Neural progenitor cell (in vitro differentiated cells): Measurements from ENCODE around the gene FXYD4. TPM values are rescaled to one million over a fixed set of nuclear protein-coding genes. Genes with fewer than 3 reads are reported as not detected.
A peak's percentile ranks its signal among the peaks of the same experiment; 100 is the strongest.

ENCODE experiments used
- DNase-seq: peaks from one replicate; pipeline ENCODE4 v3.0.0-alpha.2; 2016; ENCODE audit warnings: low spot score
- H2AFZ ChIP-seq: fragments of 200-600 bp; sonication (generic); replicated peaks from 2 replicates; pipeline ENCODE4 v1.6.1; 2016; ENCODE audit warnings: antibody characterized with exemption
- H3F3A ChIP-seq: fragments of 200-600 bp; sonication (generic); 2 replicates; pipeline ENCODE4 v1.6.1; 2016; ENCODE audit warnings: antibody characterized with exemption, low read depth
- H3K27ac ChIP-seq: fragments of 200-600 bp; sonication (generic); 2 replicates; pipeline ENCODE4 v1.5.1; 2016; ENCODE audit warnings: mild to moderate bottlenecking
- H3K27me3 ChIP-seq: fragments of 200-600 bp; sonication (generic); 2 replicates; pipeline ENCODE4 v1.6.1; 2016; ENCODE audit warnings: mild to moderate bottlenecking, moderate library complexity
- H3K36me3 ChIP-seq: fragments of 200-600 bp; sonication (generic); 2 replicates; pipeline ENCODE4 v1.5.1; 2016
- H3K4me1 ChIP-seq: fragments of 200-600 bp; sonication (generic); 2 replicates; pipeline ENCODE4 v1.6.1; 2016; ENCODE audit warnings: mixed run types
- H3K4me2 ChIP-seq: fragments of 200-600 bp; sonication (generic); 2 replicates; pipeline ENCODE4 v1.6.1; 2016
- H3K4me3 ChIP-seq: fragments of 200-600 bp; sonication (generic); 2 replicates; pipeline ENCODE4 v1.5.1; 2016
- H3K79me2 ChIP-seq: fragments of 200-600 bp; sonication (generic); 2 replicates; pipeline ENCODE4 v1.6.1; 2016; ENCODE audit warnings: low read depth
- H3K9ac ChIP-seq: fragments of 200-600 bp; sonication (generic); 2 replicates; pipeline ENCODE4 v1.6.1; 2016
- H3K9me3 ChIP-seq: fragments of 200-600 bp; sonication (generic); 2 replicates; pipeline ENCODE4 v1.5.1; 2016; ENCODE audit warnings: low read depth
- H4K20me1 ChIP-seq: fragments of 200-600 bp; sonication (generic); 2 replicates; pipeline ENCODE4 v1.6.1; 2016; ENCODE audit warnings: low read depth
- H3K27ac Mint-ChIP-seq: 3 replicates; pipeline ENCODE4 v1.8.0; 2021; ENCODE audit warnings: mixed read lengths
- H3K27me3 Mint-ChIP-seq: 2 replicates; pipeline ENCODE4 v1.8.0; 2022; ENCODE audit warnings: low read depth, mild to moderate bottlenecking, inconsistent platforms, moderate library complexity, mixed read lengths; ENCODE audit not compliant: insufficient read depth
- H3K36me3 Mint-ChIP-seq: 3 replicates; pipeline ENCODE4 v1.8.0; 2021; ENCODE audit warnings: mixed read lengths
- H3K4me1 Mint-ChIP-seq: 3 replicates; pipeline ENCODE4 v1.8.0; 2021; ENCODE audit warnings: mixed read lengths
- H3K4me3 Mint-ChIP-seq: 3 replicates; pipeline ENCODE4 v1.8.0; 2021; ENCODE audit warnings: mild to moderate bottlenecking, moderate library complexity, mixed read lengths
- H3K9me3 Mint-ChIP-seq: 3 replicates; pipeline ENCODE4 v1.8.0; 2020; ENCODE audit warnings: mixed read lengths
- EZH2 ChIP-seq: fragments of 200-600 bp; sonication (generic); IDR thresholded peaks from 2 replicates; pipeline ENCODE4 v1.6.1; 2017; ENCODE audit warnings: antibody characterized with exemption, mild to moderate bottlenecking, moderate library complexity
- EZH2phosphoT487 ChIP-seq: fragments of 200-600 bp; sonication (generic); IDR thresholded peaks from 2 replicates; pipeline ENCODE4 v1.6.1; 2017; ENCODE audit warnings: antibody characterized with exemption
- total RNA-seq: library from RNA; depleted of rRNA; stranded (reverse); fragments of >200 nt; gene quantifications from 2 replicates; pipeline ENCODE4 v1.2.3, GENCODE V29; 2015; ENCODE audit warnings: low replicate concordance
- TF ChIP-seq, protein P1 (sequence below): fragments of 200-600 bp; sonication (generic); IDR thresholded peaks from 2 replicates; pipeline ENCODE4 v1.5.1; 2017; ENCODE audit warnings: antibody characterized with exemption, mild to moderate bottlenecking

Gene FXYD4
- total RNA-seq, 1 donor from 2014 or later = not detected

DNA sequence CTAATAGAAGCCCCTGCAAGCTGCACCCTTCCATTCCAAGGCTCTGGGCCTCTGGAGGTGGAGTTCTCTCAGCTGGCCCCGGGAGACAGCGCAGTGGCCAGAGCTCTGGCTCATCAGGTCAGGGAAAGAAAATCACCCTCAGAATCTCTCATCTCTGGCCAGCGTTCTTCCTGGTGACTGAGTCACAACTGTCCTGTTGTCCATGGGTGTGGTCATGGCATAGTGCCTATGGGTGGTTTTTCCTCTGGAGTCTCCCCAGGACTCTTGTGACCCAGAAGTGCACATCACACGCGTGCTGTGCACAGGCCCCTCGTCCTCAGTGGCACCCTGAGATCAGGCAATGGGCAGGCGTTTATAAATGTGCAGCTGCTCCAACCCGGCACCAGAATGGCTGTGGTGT is 27.4 kb upstream of the FXYD4 start:
- no peaks in the 10 kb centered on the region for H4K20me1 ChIP-seq
- TF ChIP-seq EZH2 (no peak), EZH2phosphoT487 (no peak)
- TF ChIP-seq, protein P1, sequence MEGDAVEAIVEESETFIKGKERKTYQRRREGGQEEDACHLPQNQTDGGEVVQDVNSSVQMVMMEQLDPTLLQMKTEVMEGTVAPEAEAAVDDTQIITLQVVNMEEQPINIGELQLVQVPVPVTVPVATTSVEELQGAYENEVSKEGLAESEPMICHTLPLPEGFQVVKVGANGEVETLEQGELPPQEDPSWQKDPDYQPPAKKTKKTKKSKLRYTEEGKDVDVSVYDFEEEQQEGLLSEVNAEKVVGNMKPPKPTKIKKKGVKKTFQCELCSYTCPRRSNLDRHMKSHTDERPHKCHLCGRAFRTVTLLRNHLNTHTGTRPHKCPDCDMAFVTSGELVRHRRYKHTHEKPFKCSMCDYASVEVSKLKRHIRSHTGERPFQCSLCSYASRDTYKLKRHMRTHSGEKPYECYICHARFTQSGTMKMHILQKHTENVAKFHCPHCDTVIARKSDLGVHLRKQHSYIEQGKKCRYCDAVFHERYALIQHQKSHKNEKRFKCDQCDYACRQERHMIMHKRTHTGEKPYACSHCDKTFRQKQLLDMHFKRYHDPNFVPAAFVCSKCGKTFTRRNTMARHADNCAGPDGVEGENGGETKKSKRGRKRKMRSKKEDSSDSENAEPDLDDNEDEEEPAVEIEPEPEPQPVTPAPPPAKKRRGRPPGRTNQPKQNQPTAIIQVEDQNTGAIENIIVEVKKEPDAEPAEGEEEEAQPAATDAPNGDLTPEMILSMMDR = no peak
- no peaks in the 10 kb centered on the region for H3K4me1 ChIP-seq
- peaks cover 5% of the 10 kb centered on the region for H3K4me1 Mint-ChIP-seq
- no peak overlapping the region for H2AFZ ChIP-seq
- H3K27ac Mint-ChIP-seq = peak overlapping the region; percentile 63
- H3K4me3 ChIP-seq = no peak overlapping the region
- peaks cover 5% of the 10 kb centered on the region for H3K27me3 Mint-ChIP-seq
- no peaks in the 10 kb centered on the region for H3F3A ChIP-seq
- no peaks in the 10 kb centered on the region for H3K9me3 ChIP-seq
- no peaks in the 10 kb centered on the region for H3K36me3 Mint-ChIP-seq
- H3K27ac ChIP-seq = no peak overlapping the region
- no peaks in the 10 kb centered on the region for H3K9me3 Mint-ChIP-seq
- H3K27me3 ChIP-seq = no peaks in the 10 kb centered on the region
- H3K9ac ChIP-seq = no peak overlapping the region
- H3K36me3 ChIP-seq = no peaks in the 10 kb centered on the region
- DNase-seq = no peak
- H3K79me2 ChIP-seq = no peaks in the 10 kb centered on the region
- no peak overlapping the region for H3K4me2 ChIP-seq
- no peak overlapping the region for H3K4me3 Mint-ChIP-seq

DNA sequence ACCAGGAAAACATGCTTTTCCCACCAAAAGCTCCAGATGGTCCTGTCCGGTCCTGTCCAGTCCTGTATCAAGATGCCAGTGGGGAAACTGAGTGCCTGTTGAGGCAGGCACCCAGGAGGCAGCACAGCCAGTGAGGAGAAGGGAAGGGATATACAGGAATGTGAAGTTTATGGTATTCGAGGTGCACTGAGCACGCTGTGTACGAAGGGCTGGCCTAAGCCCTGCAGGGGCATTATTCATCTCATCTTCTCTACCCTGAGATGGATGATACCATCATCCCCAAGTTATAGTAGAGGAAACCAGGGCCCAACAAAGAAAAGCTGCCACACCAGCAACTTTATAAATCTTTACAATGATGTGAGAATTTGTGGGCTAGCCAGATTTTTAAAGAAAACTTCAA is 23.4 kb upstream of the FXYD4 start:
- Mint-ChIP-seq H3K9me3 (no peaks in the 10 kb centered on the region), H3K27ac (no peak overlapping the region), H3K4me1 (peaks cover 5% of the 10 kb centered on the region), H3K4me3 (no peak overlapping the region), H3K36me3 (no peaks in the 10 kb centered on the region), H3K27me3 (peaks cover 3% of the 10 kb centered on the region)
- no peaks in the 10 kb centered on the region for H3K4me1 ChIP-seq
- H3K4me2 ChIP-seq = no peak overlapping the region
- H4K20me1 ChIP-seq = no peaks in the 10 kb centered on the region
- H3K36me3 ChIP-seq = no peaks in the 10 kb centered on the region
- peak overlapping the region; percentile 86 for H2AFZ ChIP-seq
- TF ChIP-seq EZH2 (no peak), EZH2phosphoT487 (no peak)
- TF ChIP-seq, protein P1 = no peak
- H3K9me3 ChIP-seq = no peaks in the 10 kb centered on the region
- H3K27me3 ChIP-seq = no peaks in the 10 kb centered on the region
- H3F3A ChIP-seq = no peaks in the 10 kb centered on the region
- H3K27ac ChIP-seq = no peak overlapping the region
- H3K4me3 ChIP-seq = no peak overlapping the region
- no peaks in the 10 kb centered on the region for H3K79me2 ChIP-seq
- H3K9ac ChIP-seq = no peak overlapping the region
- no peak for DNase-seq

DNA sequence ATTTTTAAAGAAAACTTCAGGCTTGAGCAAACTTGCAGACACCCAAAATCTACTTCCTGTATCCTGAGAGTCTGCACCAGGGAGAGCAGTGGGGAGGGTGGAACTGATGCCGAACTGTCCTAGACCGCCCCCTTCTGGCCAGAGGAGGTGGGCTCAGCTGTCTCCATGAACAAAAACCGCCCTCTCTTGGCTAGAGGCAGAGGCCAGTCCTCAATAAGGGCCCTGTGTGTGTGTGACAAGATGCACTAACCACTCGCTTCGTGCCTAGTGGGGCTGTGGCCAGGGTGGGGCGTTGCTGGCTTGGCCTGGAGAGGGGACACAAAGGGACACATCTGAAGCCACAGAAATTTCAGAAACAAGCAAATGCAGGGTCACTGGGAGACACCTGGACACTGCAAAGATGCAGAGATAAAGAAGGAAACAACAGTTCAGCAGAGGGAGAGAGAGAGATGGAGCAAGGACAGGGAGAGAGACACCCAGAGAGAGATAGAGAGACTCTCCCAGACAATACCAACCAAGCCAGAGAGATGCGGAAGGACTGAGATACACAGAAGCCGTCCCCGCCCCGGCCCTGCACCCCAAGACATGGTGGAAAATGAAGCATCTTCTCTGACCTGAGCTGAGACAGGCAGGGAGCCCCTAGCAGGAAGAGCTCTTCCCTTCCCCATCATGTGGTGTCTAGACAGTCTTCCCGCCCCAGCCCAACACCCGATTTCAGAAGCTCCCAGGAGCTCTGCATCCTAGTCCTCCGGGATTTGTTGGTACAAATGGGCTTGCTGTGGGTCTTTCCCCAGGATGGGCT is 22.7 kb upstream of the FXYD4 start:
- no peaks in the 10 kb centered on the region for H3K27me3 ChIP-seq
- peaks cover 8% of the 10 kb centered on the region for H3K4me1 Mint-ChIP-seq
- peak overlapping the region; percentile 86 for H2AFZ ChIP-seq
- H3K4me3 Mint-ChIP-seq = no peak overlapping the region
- no peaks in the 10 kb centered on the region for H3K9me3 Mint-ChIP-seq
- H3K4me3 ChIP-seq = no peak overlapping the region
- peaks cover 3% of the 10 kb centered on the region for H3K4me1 ChIP-seq
- no peaks in the 10 kb centered on the region for H3F3A ChIP-seq
- no peaks in the 10 kb centered on the region for H3K9me3 ChIP-seq
- H3K36me3 Mint-ChIP-seq = no peaks in the 10 kb centered on the region
- H3K9ac ChIP-seq = no peak overlapping the region
- no peaks in the 10 kb centered on the region for H3K36me3 ChIP-seq
- H3K27ac Mint-ChIP-seq = no peak overlapping the region
- TF ChIP-seq, protein P1 = peak; percentile 95
- no peak for TF ChIP-seq EZH2
- peak; percentile 90 for DNase-seq
- no peak overlapping the region for H3K27ac ChIP-seq
- no peaks in the 10 kb centered on the region for H4K20me1 ChIP-seq
- H3K4me2 ChIP-seq = no peak overlapping the region
- peaks cover 3% of the 10 kb centered on the region for H3K27me3 Mint-ChIP-seq
- H3K79me2 ChIP-seq = no peaks in the 10 kb centered on the region
